GM12864 (cell line): ENCODE measurements around the gene TMEM134.
A peak's percentile ranks its signal among the peaks of the same experiment; 100 is the strongest.

Source experiments
- DNase-seq: peaks from one replicate; pipeline ENCODE4 v3.0.0-alpha.2; 2011; ENCODE audit warnings: low read depth
- H3K4me3 ChIP-seq: 2 replicates; pipeline ENCODE4 v1.5.1; 2011; ENCODE audit warnings: mild to moderate bottlenecking, low read depth, low read length, control low read depth
- CTCF ChIP-seq: IDR thresholded peaks from 2 replicates; pipeline ENCODE4 v1.5.1; 2011; ENCODE audit warnings: low read depth, mild to moderate bottlenecking, moderate library complexity, low read length, control low read depth, inconsistent platforms; ENCODE audit errors: missing control alignments

The TMEM134 gene

GRCh38 chr11:67423891-67424613 lies 45.0 kb downstream of the TMEM134 start:
- H3K4me3 ChIP-seq, result no peak overlapping the region
- DNase-seq, result no peak
- TF ChIP-seq CTCF, result no peak

GRCh38 chr11:67423466-67423865 lies 45.6 kb downstream of the TMEM134 start:
- no peak for TF ChIP-seq CTCF
- no peak overlapping the region for H3K4me3 ChIP-seq
- no peak for DNase-seq

- DNase-seq, result no peak
- H3K4me3 ChIP-seq, result no peak overlapping the region
- no peak for TF ChIP-seq CTCF
Observed at GRCh38 chr11:67422891-67423290, 46.2 kb downstream of the TMEM134 start.

- no peak for DNase-seq
- H3K4me3 ChIP-seq, result peak overlapping the region; percentile 39
- no peak for TF ChIP-seq CTCF
Observed at GRCh38 chr11:67421430-67422031, 47.5 kb downstream of the TMEM134 start.

- TF ChIP-seq CTCF, result no peak
- H3K4me3 ChIP-seq, result peak overlapping the region; percentile 55
- no peak for DNase-seq
Observed at GRCh38 chr11:67420646-67421429, 48.2 kb downstream of the TMEM134 start.

GRCh38 chr11:67420147-67420645 lies 48.9 kb downstream of the TMEM134 start:
- peak overlapping the region; percentile 55; the same call in 1 of the 2 replicates for H3K4me3 ChIP-seq
- no peak for TF ChIP-seq CTCF
- no peak for DNase-seq
